SJSA1 (cell line): ENCODE measurements around the gene ALDH1A3. TPM values are rescaled to one million over a fixed set of nuclear protein-coding genes. Genes with fewer than 3 reads are reported as not detected.

Experiments
- DNase-seq, 2 experiments: peaks; one replicate each; pipeline ENCODE4 v3.0.0-alpha.2; 2015 to 2020; ENCODE audit warnings: low spot score in 2 of 2, low read depth in 1 of 2
- H3K27ac ChIP-seq: fragments of 250-450 bp; sonication (Bioruptor Pico); 2 replicates; pipeline ENCODE4 v1.5.1; 2020; ENCODE audit warnings: mild to moderate bottlenecking, moderate library complexity
- H3K27me3 ChIP-seq: fragments of 250-450 bp; sonication (Bioruptor Pico); replicated peaks from 2 replicates; pipeline ENCODE4 v1.5.1; 2020; ENCODE audit warnings: mild to moderate bottlenecking, moderate library complexity
- H3K36me3 ChIP-seq: fragments of 250-450 bp; sonication (Bioruptor Pico); 2 replicates; pipeline ENCODE4 v1.5.1; 2020; ENCODE audit warnings: mild to moderate bottlenecking
- H3K4me1 ChIP-seq: fragments of 250-450 bp; sonication (Bioruptor Pico); replicated peaks from 2 replicates; pipeline ENCODE4 v1.6.1; 2021; ENCODE audit warnings: mild to moderate bottlenecking
- H3K4me3 ChIP-seq: fragments of 250-450 bp; sonication (Bioruptor Pico); 2 replicates; pipeline ENCODE4 v1.5.1; 2020; ENCODE audit warnings: mild to moderate bottlenecking
- H3K9me3 ChIP-seq: fragments of 250-450 bp; sonication (Bioruptor Pico); replicated peaks from 2 replicates; pipeline ENCODE4 v1.5.1; 2020; ENCODE audit warnings: mild to moderate bottlenecking
- total RNA-seq: library from RNA; depleted of rRNA; stranded (reverse); fragments of >200 nt; shearing (Covaris generic); gene quantifications from 2 replicates; pipeline ENCODE4 v1.2.3, GENCODE V29; 2014

The ALDH1A3 gene
- total RNA-seq, 1 experiment from 2014 or later: 2.2 TPM

GRCh38 chr15:100909565-100909964 is 29.9 kb downstream of the ALDH1A3 start:
- no peak overlapping the region for H3K4me3 ChIP-seq
- no peak for DNase-seq
- H3K36me3 ChIP-seq: no peaks in the 10 kb centered on the region; the same call in 1 of the 2 replicates
- no peak overlapping the region for H3K27ac ChIP-seq
- peaks cover 25% of the 10 kb centered on the region for H3K4me1 ChIP-seq
- H3K9me3 ChIP-seq: no peaks in the 10 kb centered on the region
- H3K27me3 ChIP-seq: no peaks in the 10 kb centered on the region

DNA sequence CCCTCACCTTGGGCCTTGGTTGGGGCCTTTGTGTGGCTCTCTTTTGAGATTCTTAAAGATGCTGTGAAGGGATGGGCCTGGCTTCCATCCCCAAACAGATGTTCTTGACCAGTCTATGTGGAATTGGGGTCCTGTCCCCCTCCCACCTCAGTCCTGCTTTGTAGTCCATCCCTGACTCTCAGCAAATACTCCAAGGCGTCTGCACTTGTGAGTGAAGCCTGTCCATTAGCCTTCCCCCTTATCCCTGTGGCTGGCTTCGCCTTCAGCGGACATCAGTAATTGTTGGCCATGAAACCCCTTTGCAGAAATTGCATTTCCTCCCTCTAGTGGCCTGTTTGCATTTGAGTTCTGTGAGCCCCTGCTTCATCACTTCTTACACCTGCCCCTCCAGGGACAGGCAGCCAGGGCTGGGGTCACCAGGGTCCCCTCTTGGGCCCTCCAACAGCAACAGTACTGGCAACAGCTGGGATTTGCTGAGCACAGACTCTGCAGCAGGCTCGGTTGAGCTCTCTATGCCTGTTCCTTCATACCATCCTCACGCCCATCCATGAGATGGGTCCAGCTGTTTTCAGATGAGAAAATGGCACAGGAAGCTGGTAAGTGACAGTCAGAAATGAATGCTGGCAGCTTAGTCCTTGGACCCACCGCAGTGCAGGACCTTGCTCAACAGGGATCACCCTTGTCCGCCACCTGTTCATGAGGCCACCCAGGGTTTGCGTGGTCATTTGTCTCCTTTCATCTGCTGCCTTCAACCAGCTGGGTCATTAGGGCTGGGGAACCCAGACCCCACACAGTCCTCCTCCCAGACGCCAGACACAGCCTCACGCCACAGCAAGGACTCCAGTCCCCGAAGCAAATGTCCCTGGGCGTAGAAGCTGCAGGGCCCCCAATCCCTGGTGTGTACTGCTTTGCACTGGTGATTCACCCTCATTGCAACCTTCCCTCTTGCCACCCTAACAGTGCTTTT is 30.6 kb downstream of the ALDH1A3 start:
- H3K4me3 ChIP-seq: no peak overlapping the region
- DNase-seq: peak; percentile 93 to 96
- H3K36me3 ChIP-seq: peaks cover under 1% of the 10 kb centered on the region; the same call in 1 of the 2 replicates
- peaks cover 25% of the 10 kb centered on the region for H3K4me1 ChIP-seq
- H3K27ac ChIP-seq: peak overlapping the region; percentile 39
- no peaks in the 10 kb centered on the region for H3K9me3 ChIP-seq
- no peaks in the 10 kb centered on the region for H3K27me3 ChIP-seq

DNA sequence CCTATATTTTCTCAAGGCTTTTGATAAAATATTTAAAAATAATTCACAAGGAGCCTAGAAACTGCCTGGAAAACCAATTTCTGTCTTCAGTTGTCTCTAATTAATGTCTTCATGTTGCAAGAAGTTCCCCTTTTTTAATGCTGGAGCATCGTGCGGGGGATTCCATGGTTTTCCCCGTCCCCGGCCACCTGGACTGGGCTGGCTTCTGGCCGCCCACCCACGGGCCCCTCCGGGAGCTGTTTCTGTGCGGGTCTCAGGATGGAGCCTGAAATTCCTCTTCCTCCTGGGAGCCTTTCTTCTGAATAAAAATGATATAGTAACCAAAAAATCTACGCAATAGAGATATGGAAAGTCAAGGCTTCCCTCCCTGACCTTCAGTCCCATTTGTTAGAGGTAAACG is 31.5 kb downstream of the ALDH1A3 start:
- Histone ChIP-seq H3K36me3 (peaks cover 8% of the 10 kb centered on the region; the same call in 1 of the 2 replicates), H3K4me3 (no peak overlapping the region), H3K27me3 (no peaks in the 10 kb centered on the region), H3K27ac (peak overlapping the region; percentile 39), H3K4me1 (peaks cover 25% of the 10 kb centered on the region), H3K9me3 (no peaks in the 10 kb centered on the region)
- no peak for DNase-seq

GRCh38 chr15:100913961-100914360 is 34.3 kb downstream of the ALDH1A3 start:
- H3K27me3 ChIP-seq: no peaks in the 10 kb centered on the region
- peaks cover 41% of the 10 kb centered on the region for H3K4me1 ChIP-seq
- no peak overlapping the region for H3K27ac ChIP-seq
- no peak overlapping the region for H3K4me3 ChIP-seq
- H3K9me3 ChIP-seq: no peaks in the 10 kb centered on the region
- no peak for DNase-seq
- peaks cover 12% of the 10 kb centered on the region for H3K36me3 ChIP-seq

DNA sequence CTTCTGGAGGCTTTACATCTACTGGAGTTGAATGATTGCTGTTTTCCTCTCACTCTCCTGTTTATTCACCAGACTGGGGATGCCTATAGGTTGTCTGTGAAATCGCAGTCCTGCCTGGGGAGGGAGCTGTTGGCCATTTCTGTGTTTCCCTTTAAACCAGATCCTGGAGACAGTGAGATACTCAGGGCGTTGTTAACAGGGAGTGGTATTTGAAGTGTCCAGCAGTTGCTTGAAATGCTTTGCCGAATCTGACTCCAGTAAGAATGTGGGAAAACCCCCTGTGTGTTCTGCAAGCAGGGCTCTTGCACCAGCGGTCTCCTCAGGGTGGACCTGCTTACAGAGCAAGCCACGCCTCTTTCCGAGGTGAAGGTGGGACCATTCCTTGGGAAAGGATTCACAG is 35.2 kb downstream of the ALDH1A3 start:
- no peak overlapping the region for H3K4me3 ChIP-seq
- no peaks in the 10 kb centered on the region for H3K27me3 ChIP-seq
- H3K27ac ChIP-seq: no peak overlapping the region
- peaks cover 41% of the 10 kb centered on the region for H3K4me1 ChIP-seq
- H3K36me3 ChIP-seq: peaks cover 12% of the 10 kb centered on the region
- H3K9me3 ChIP-seq: no peaks in the 10 kb centered on the region
- no peak for DNase-seq

DNA sequence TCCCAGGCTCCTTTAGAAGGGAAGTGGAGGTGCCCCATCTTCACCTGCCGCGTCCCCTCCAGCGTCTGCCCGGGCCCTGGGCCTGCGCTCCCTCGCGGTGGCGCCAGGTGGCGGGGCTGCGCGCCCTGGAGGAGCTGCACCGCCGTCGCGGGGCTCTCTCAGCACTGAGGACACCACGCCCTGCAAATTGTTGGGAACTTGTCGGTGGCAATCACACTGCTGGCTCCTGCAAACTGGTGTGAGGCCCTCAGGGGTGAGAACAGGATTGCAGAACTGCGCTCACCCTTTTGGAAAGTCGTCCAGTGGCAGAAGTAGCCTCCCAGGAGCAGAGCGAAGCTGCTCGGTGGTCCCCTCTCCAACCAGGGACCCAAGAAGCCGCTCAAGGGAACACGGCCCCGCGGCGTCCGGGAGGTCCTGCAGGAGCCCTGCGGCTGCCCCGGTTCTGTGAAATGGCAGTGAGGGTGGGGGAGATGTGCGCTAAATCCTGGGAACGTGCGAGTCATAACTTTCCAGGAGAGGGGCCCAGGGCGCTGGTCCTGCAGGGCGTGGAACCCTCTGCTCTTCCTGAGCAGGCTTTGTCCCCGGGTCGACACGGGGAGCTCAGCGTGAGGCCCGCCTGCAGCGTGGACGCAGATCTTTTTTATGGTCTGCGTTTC is 38.5 kb downstream of the ALDH1A3 start:
- peak; percentile 83 to 84 for DNase-seq
- Histone ChIP-seq H3K4me3 (peak overlapping the region; percentile 80), H3K9me3 (no peaks in the 10 kb centered on the region), H3K27me3 (no peaks in the 10 kb centered on the region), H3K36me3 (peaks cover 12% of the 10 kb centered on the region), H3K27ac (peak overlapping the region; percentile 61; the same call in 1 of the 2 replicates), H3K4me1 (peaks cover 23% of the 10 kb centered on the region)

DNA sequence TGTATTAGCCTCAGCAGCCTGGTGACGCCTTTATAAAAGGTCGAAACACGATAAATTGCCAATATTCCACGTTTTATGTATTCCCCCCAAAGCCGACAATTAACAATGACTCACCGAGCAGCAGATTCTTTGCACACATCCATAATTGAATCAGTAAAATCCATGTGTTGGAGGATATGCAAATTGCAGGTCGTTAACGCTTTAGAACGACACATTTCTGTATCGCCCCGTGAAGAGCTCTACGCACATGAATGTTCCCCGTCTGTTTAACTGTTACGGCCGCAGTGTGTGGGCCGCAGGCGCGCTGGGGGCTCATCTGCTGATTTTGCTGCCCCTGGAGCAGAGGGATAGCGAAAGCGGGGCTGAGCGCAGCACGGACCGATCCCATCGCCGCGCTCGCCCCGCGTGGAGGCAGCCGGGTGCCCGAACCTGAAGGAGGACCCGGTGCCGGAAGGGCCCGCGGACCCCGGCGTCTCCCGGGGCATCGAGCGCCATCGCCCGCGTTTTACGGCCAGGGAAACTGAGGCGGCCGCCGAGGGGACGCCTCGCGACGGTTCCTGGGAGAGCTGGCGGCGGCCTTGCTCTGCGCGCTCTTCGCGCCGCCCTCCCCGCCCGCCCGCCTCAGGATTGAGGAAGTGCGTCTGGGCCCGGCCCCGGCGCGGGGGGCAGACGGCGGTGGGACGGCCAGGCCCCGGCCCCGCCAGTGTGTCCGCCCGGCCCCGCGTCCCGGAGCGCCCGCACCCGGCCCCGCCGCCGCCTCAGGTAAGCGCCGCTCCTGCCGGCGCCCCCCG is 39.3 kb downstream of the ALDH1A3 start, which contains the start of gene LRRK1:
TSS of gene LRRK1 (plus strand) at position 668 of the 791 bp plus-strand sequence. CDS start 5,276 bp downstream, outside the sequence.
- no peaks in the 10 kb centered on the region for H3K9me3 ChIP-seq
- DNase-seq: peak; percentile 61 to 80
- peak within 1 kb of the TSS; percentile 80 for H3K4me3 ChIP-seq
- peaks cover 12% of the 10 kb centered on the region for H3K36me3 ChIP-seq
- H3K27ac ChIP-seq: peak within 1 kb of the TSS; percentile 61
- peaks cover 23% of the 10 kb centered on the region for H3K4me1 ChIP-seq
- H3K27me3 ChIP-seq: no peaks in the 10 kb centered on the region

- DNase-seq: peak in 1 of 2 experiments; percentile 50
- Histone ChIP-seq H3K4me1 (peaks cover 23% of the 10 kb centered on the region), H3K27me3 (no peaks in the 10 kb centered on the region), H3K36me3 (peaks cover 14% of the 10 kb centered on the region), H3K4me3 (peak overlapping the region; percentile 80), H3K27ac (no peak overlapping the region), H3K9me3 (no peaks in the 10 kb centered on the region)
Measured at GRCh38 chr15:100919481-100920405, 40.1 kb downstream of the ALDH1A3 start.

GRCh38 chr15:100920516-100921135 is 41.0 kb downstream of the ALDH1A3 start:
- Histone ChIP-seq H3K27ac (no peak overlapping the region), H3K27me3 (no peaks in the 10 kb centered on the region), H3K4me1 (peaks cover 23% of the 10 kb centered on the region), H3K9me3 (no peaks in the 10 kb centered on the region), H3K4me3 (no peak overlapping the region), H3K36me3 (peaks cover 18% of the 10 kb centered on the region)
- no peak for DNase-seq

DNA sequence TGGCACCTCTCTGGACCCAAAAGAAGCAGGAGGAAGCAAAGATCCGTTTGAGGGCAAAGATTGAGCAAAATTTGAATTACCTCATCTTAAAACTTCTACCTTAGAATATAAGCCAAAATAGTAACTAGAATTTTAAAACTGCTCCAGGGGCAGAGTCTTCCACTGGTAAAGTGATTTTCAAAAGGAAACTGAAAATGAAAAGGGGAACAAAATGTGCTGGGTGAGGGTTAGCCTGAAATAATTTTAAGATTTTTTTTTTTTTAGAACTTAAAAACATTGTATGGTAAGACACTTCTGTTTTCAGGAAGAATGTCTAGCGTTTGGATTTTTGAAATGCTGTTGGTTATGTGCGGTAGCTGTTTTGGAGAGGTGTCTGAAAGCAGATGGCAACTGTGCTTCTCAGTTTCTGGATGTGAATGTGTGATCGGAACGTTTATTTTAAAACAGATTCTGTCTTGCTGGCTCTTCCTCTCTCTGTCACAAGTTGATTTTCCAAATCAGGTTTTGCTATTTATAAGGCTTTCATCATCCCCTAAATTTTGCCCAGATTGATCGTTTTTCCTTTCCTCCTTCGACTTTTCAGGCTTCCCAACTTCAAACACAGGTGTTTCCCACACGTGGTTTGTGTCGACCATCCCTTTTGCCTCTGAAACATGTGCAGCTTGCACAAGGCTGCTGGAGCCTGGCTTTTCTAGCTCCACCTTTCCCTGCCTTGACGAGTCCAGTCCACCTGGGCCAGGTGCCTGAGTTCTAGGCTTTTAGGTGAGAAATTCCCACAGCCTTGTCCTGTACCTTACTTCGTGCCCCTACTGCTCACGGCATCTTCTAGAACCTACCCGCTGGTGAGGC is 42.8 kb downstream of the ALDH1A3 start:
- no peak for DNase-seq
- Histone ChIP-seq H3K4me1 (peaks cover 23% of the 10 kb centered on the region), H3K9me3 (no peaks in the 10 kb centered on the region), H3K27ac (no peak overlapping the region), H3K27me3 (no peaks in the 10 kb centered on the region), H3K36me3 (peaks cover 21% of the 10 kb centered on the region), H3K4me3 (no peak overlapping the region)

DNA sequence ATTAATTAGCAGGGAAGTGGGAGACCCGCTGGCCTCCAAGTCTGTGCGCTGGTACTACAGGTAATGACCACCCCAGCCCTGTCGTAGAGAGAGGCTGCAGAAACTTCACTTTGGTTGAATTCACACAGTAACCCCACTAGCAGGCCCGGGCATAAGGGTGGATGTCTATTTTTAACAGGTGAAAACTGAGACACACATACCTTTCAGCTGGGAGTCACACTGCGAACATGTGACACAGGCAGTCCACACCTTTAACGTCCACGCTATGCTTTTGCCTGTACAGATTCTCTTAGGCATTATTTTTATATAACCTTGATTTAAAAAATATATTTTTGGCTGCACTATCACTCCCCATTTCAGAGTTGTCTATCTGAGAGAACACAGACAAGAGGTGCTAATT is 43.4 kb downstream of the ALDH1A3 start:
- Histone ChIP-seq H3K4me1 (peaks cover 16% of the 10 kb centered on the region), H3K27me3 (no peaks in the 10 kb centered on the region), H3K27ac (no peak overlapping the region), H3K9me3 (no peaks in the 10 kb centered on the region), H3K4me3 (no peak overlapping the region), H3K36me3 (peaks cover 21% of the 10 kb centered on the region)
- no peak for DNase-seq
